Measurements from ENCODE around the gene DAB1. TPM values are rescaled to one million over a fixed set of nuclear protein-coding genes. Genes with fewer than 3 reads are reported as not detected.

Gene DAB1
- total RNA-seq, 4 donors from 2014 or later = under 0.01 to 5.9 (median 0.61) TPM

- no peak for DNase-seq
- H3K36me3 ChIP-seq = no peaks in the 10 kb centered on the region
- intact Hi-C loops (cut with DNase I; ENCODE audit: low total_unique reads) = no loop called here
- H3K27me3 ChIP-seq = no peaks in the 10 kb centered on the region
- H3K9me3 ChIP-seq = no peaks in the 10 kb centered on the region
- H3K4me1 ChIP-seq = no peaks in the 10 kb centered on the region
- no peak overlapping the region for H3K27ac ChIP-seq
- TF ChIP-seq CTCF (IDR thresholded peaks at IDR 0.05) = no peak
- TF ChIP-seq POLR2A (IDR thresholded peaks at IDR 0.05) = no peak
- no peak overlapping the region for H3K4me3 ChIP-seq
These were observed 410.3 kb downstream of the DAB1 start for GRCh38 chr1:57013522-57013921.

GRCh38 chr1:57012315-57012714, 411.5 kb downstream of the DAB1 start:
- Histone ChIP-seq H3K9me3 (no peaks in the 10 kb centered on the region), H3K27me3 (no peaks in the 10 kb centered on the region), H3K36me3 (no peaks in the 10 kb centered on the region), H3K4me1 (no peaks in the 10 kb centered on the region), H3K4me3 (no peak overlapping the region), H3K27ac (no peak overlapping the region)
- DNase-seq = no peak
- intact Hi-C loops (cut with DNase I; ENCODE audit: low total_unique reads) = no loop called here
- no peak for TF ChIP-seq CTCF (IDR thresholded peaks at IDR 0.05)
- TF ChIP-seq POLR2A (IDR thresholded peaks at IDR 0.05) = no peak

DNA sequence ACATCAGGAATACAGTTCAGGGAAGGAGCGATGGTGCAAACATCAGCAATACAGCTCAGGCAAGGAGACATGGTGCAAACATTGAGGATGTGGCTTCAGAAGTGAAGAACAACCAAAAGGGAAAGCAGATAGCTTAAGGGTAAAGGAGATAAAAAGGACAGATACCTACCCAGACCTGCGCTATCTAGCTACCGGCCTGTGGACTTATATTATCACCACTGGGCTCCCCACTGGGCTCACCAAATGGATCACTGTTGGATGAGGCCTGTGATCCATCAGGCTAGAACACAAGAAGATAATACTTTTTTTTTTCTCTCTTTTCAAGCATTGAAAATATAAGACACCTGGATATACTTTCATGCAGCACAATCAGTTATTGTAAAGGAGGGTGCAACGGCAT, 413.3 kb downstream of the DAB1 start:
- H3K27me3 ChIP-seq = no peaks in the 10 kb centered on the region
- H3K9me3 ChIP-seq = no peaks in the 10 kb centered on the region
- no peak overlapping the region for H3K27ac ChIP-seq
- DNase-seq = no peak
- no peak for TF ChIP-seq CTCF (IDR thresholded peaks at IDR 0.05)
- no peak for TF ChIP-seq POLR2A (IDR thresholded peaks at IDR 0.05)
- no peaks in the 10 kb centered on the region for H3K36me3 ChIP-seq
- H3K4me1 ChIP-seq = no peaks in the 10 kb centered on the region
- H3K4me3 ChIP-seq = no peak overlapping the region
- intact Hi-C loops (cut with DNase I; ENCODE audit: low total_unique reads) = no loop called here

- TF ChIP-seq CTCF (IDR thresholded peaks at IDR 0.05) (no peak), POLR2A (IDR thresholded peaks at IDR 0.05) (no peak)
- no peaks in the 10 kb centered on the region for H3K4me1 ChIP-seq
- no peak overlapping the region for H3K4me3 ChIP-seq
- no peaks in the 10 kb centered on the region for H3K27me3 ChIP-seq
- no peak for DNase-seq
- intact Hi-C loops (cut with DNase I; ENCODE audit: low total_unique reads) = no loop called here
- H3K9me3 ChIP-seq = no peaks in the 10 kb centered on the region
- no peak overlapping the region for H3K27ac ChIP-seq
- H3K36me3 ChIP-seq = no peaks in the 10 kb centered on the region
These were observed 415.9 kb downstream of the DAB1 start for GRCh38 chr1:57007948-57008347.

GRCh38 chr1:57007472-57007871, 416.4 kb downstream of the DAB1 start:
- H3K4me1 ChIP-seq = no peaks in the 10 kb centered on the region

More at GRCh38 chr1:57007472-57007871, 416.4 kb downstream of the DAB1 start:
- no peak for TF ChIP-seq POLR2A (IDR thresholded peaks at IDR 0.05)
- TF ChIP-seq CTCF (IDR thresholded peaks at IDR 0.05) = no peak
- DNase-seq = no peak
- H3K4me3 ChIP-seq = no peak overlapping the region
- H3K27me3 ChIP-seq = no peaks in the 10 kb centered on the region
- H3K27ac ChIP-seq = no peak overlapping the region
- no peaks in the 10 kb centered on the region for H3K9me3 ChIP-seq
- intact Hi-C loops (cut with DNase I; ENCODE audit: low total_unique reads) = no loop called here
- H3K36me3 ChIP-seq = no peaks in the 10 kb centered on the region
